K562 (cell line): Measurements from ENCODE around the gene SH3YL1. TPM values are rescaled to one million over a fixed set of nuclear protein-coding genes. Genes with fewer than 3 reads are reported as not detected.

Experiments used
- ATAC-seq: fragments of 200-7000 bp; cut with Tn5 transposase; 3 replicates; pipeline ENCODE4 v1.9.1; 2020; ENCODE audit warnings: moderate library complexity
- BruUV-seq: library from RNA; stranded (reverse); fragments of 400-500 nt; replicated peaks from 2 replicates; lab custom pipeline; 2021; lab: Mats Ljungman, UMichigan
- CTCF ChIA-PET: fragments of 300-600 bp; formaldehyde crosslinking; extraction: SDS; loops from one replicate; lab custom pipeline; 2021; ENCODE audit warnings: low intra/inter-chr PET ratio; lab: Yijun Ruan, JAX
- POLR2A ChIA-PET: fragments of 300-600, 350-650 bp; sonication (Branson Sonifier 250); formaldehyde crosslinking; extraction: SDS; loops from one replicate; lab custom pipeline; 2021; ENCODE audit warnings: antibody characterized with exemption, inconsistent platforms; lab: Yijun Ruan, JAX
- DNase-seq, 4 experiments: peaks; one replicate each; pipeline versions ENCODE4 v3.0.0 to v3.0.0-alpha.2; 2011 to 2018; ENCODE audit warnings: low spot score in 3 of 4, mixed read lengths in 3 of 4; ENCODE audit errors: extremely low read depth in 1 of 4
- FAIRE-seq: peaks from 2 replicates; lab custom pipeline; 2011; peaks lifted over from hg19 to GRCh38; lab: Jason Lieb, UNC
- H2AFZ ChIP-seq: 2 replicates; pipeline ENCODE4 v1.6.0; 2011; ENCODE audit warnings: low read depth, low read length, control low read depth, inconsistent platforms
- H3K27ac ChIP-seq: fragments of 200-600 bp; 3 replicates; pipeline ENCODE4 v1.8.0; 2011; ENCODE audit warnings: low read depth, mild to moderate bottlenecking, control low read depth, inconsistent platforms, low read length, moderate library complexity, mixed read lengths; ENCODE audit errors: extremely low read depth
- H3K27me3 ChIP-seq, 2 experiments: fragments of 300-600 bp in 1 of 2; 2 replicates in 1 of 2; 3 replicates in 1 of 2; pipeline versions ENCODE4 v1.6.0 to v1.8.0; 2011; ENCODE audit warnings: inconsistent platforms in 2 of 2, low read length in 2 of 2, mild to moderate bottlenecking in 1 of 2, mixed read lengths in 1 of 2, moderate library complexity in 1 of 2; ENCODE audit not compliant: control insufficient read depth in 2 of 2, insufficient read depth in 2 of 2
- H3K36me3 ChIP-seq: fragments of 300-600 bp; 3 replicates; pipeline ENCODE4 v1.8.0; 2011; ENCODE audit warnings: mild to moderate bottlenecking, low read length, inconsistent platforms; ENCODE audit not compliant: control insufficient read depth, insufficient read depth
- H3K4me1 ChIP-seq, 2 experiments: fragments of 200-600 bp in 1 of 2; replicated peaks in 1 of 2; 2 replicates in 1 of 2; 3 replicates in 1 of 2; pipeline versions ENCODE4 v1.5.1 to v1.8.0; 2011; ENCODE audit warnings: inconsistent platforms in 2 of 2, low read length in 2 of 2, mild to moderate bottlenecking in 1 of 2, mixed read lengths in 1 of 2, moderate library complexity in 1 of 2; ENCODE audit not compliant: control insufficient read depth in 2 of 2, insufficient read depth in 2 of 2
- H3K4me2 ChIP-seq: 2 replicates; pipeline ENCODE4 v1.6.1; 2011; ENCODE audit warnings: low read length, control low read depth, inconsistent platforms, mixed read lengths; ENCODE audit not compliant: insufficient read depth
- H3K4me3 ChIP-seq: fragments of 200-600 bp; sonication (generic), shearing (Covaris generic); 2 replicates; pipeline ENCODE4 v1.5.1; 2016; ENCODE audit warnings: control low read depth, inconsistent platforms
- H3K79me2 ChIP-seq: fragments of 200-600 bp; 3 replicates; pipeline ENCODE4 v1.8.0; 2011; ENCODE audit warnings: low read length, inconsistent platforms; ENCODE audit not compliant: control insufficient read depth, insufficient read depth
- H3K9ac ChIP-seq, 2 experiments: 2 replicates each; pipeline versions ENCODE4 v1.6.0 to v1.6.1; 2011; ENCODE audit warnings: low read depth in 2 of 2, low read length in 2 of 2, control low read depth in 1 of 2, inconsistent platforms in 1 of 2, mild to moderate bottlenecking in 1 of 2, mixed read lengths in 1 of 2; ENCODE audit not compliant: insufficient read depth in 1 of 2
- H3K9me1 ChIP-seq: one replicate; pipeline ENCODE4 v1.6.0; 2011; ENCODE audit warnings: inconsistent platforms, mild to moderate bottlenecking, low read length, moderate library complexity; ENCODE audit not compliant: control insufficient read depth, insufficient read depth
- H3K9me3 ChIP-seq: replicated peaks from 2 replicates; pipeline ENCODE4 v1.5.1; 2011; ENCODE audit warnings: low read depth, low read length, inconsistent platforms; ENCODE audit not compliant: control insufficient read depth, insufficient read depth
- H4K20me1 ChIP-seq: replicated peaks from 2 replicates; pipeline ENCODE4 v1.6.1; 2011; ENCODE audit warnings: low read length, inconsistent platforms, mixed read lengths; ENCODE audit not compliant: control insufficient read depth, insufficient read depth
- AFF4 ChIP-seq: sonication (generic); formaldehyde crosslinking; IDR thresholded peaks from 2 replicates; pipeline ENCODE4 v1.8.0; 2023; ENCODE audit warnings: mild to moderate bottlenecking, missing genetic modification reagents
- BRCA1 ChIP-seq, 2 experiments: fragments of 450-650 bp in 1 of 2; sonication (generic) in 1 of 2; formaldehyde crosslinking in 1 of 2; IDR thresholded peaks; 2 replicates each; pipeline versions ENCODE4 v1.5.0 to v1.6.1; 2017 to 2020; ENCODE audit warnings: mild to moderate bottlenecking in 1 of 2, missing genetic modification reagents in 1 of 2
- CTCF ChIP-seq, 3 experiments: IDR thresholded peaks in 2 of 3; conservative IDR thresholded peaks in 1 of 3; 2 replicates each; pipeline ENCODE4 v1.5.1; 2011 to 2012; ENCODE audit warnings: low read length in 3 of 3, mild to moderate bottlenecking in 3 of 3, control low read depth in 2 of 3, improper control_type of control experiment in 1 of 3, inconsistent platforms in 1 of 3, low read depth in 1 of 3, mixed read lengths in 1 of 3, moderate library complexity in 1 of 3; ENCODE audit not compliant: insufficient read depth in 2 of 3
- HLTF ChIP-seq: fragments of 450-650 bp; IDR thresholded peaks from 2 replicates; pipeline ENCODE4 v1.6.1; 2016
- IFI16 ChIP-seq: fragments of 250-450 bp; sonication (Bioruptor Pico); IDR thresholded peaks from 2 replicates; pipeline ENCODE4 v2.1.2; 2022; ENCODE audit warnings: mild to moderate bottlenecking, inconsistent platforms
- NRF1 ChIP-seq, 2 experiments: fragments of 450-650 bp; IDR thresholded peaks in 1 of 2; conservative IDR thresholded peaks in 1 of 2; 2 replicates each; pipeline ENCODE4 v1.6.1; 2014; ENCODE audit warnings: mild to moderate bottlenecking in 2 of 2
- RAD21 ChIP-seq, 2 experiments: fragments of 250-450 bp in 1 of 2; fragments of 450-650 bp in 1 of 2; sonication (Bioruptor Pico) in 1 of 2; formaldehyde crosslinking in 1 of 2; IDR thresholded peaks in 1 of 2; conservative IDR thresholded peaks in 1 of 2; 2 replicates each; pipeline versions ENCODE4 v1.4.0 to v1.8.0; 2020 to 2022; ENCODE audit warnings: mild to moderate bottlenecking in 2 of 2, moderate library complexity in 1 of 2
- TAF7 ChIP-seq: fragments of 450-650 bp; IDR thresholded peaks from 2 replicates; pipeline ENCODE4 v1.6.1; 2016; ENCODE audit warnings: missing genetic modification characterization, missing compliant biosample characterization
- TAL1 ChIP-seq: fragments of 450-650 bp; IDR thresholded peaks from 2 replicates; pipeline ENCODE4 v1.6.1; 2016; ENCODE audit warnings: mild to moderate bottlenecking
- ZC3H11A ChIP-seq: IDR thresholded peaks from 2 replicates; pipeline ENCODE4 v1.6.1; 2012; ENCODE audit warnings: low read depth, low read length, improper control_type of control experiment
- WGBS: fragments of 100-300 bp; shearing (Covaris generic); methylation state at CpG from one replicate; pipeline ENCODE4 v1.1.6; 2016; ENCODE audit warnings: low coverage, mixed read lengths; ENCODE audit not compliant: insufficient coverage; ENCODE audit errors: missing lambda C conversion rate; 5-methylcytosine and 5-hydroxymethylcytosine counted together
- in situ Hi-C: fragments of 300-500 bp; cut with MboI; formaldehyde crosslinking; loops from 4 replicates; pipeline ENCODE4 v1.15.0; 2018; ENCODE audit warnings: inconsistent platforms, mixed read lengths
- intact Hi-C: fragments of 100-400 bp; cut with micrococcal nuclease; formaldehyde crosslinking; loops from 2 replicates; pipeline ENCODE4 v1.14.2; 2022
- polyA plus RNA-seq, 8 experiments: library from polyadenylated mRNA; depleted of rRNA in 4 of 8; stranded (reverse) in 5 of 8; unstranded in 3 of 8; fragments of >200 nt; fragmentation: Nextera tagmentation in 2 of 8; fragmentation: Illumina TruSeq in 1 of 8; extraction: Ambion mirVana in 2 of 8; extraction: Trizol in 1 of 8; gene quantifications; 2 replicates each; pipeline versions ENCODE4 v1.2.1 to v1.2.3, GENCODE V29; 2011 to 2014; ENCODE audit warnings: inconsistent platforms in 1 of 8, missing spikeins in 1 of 8
- total RNA-seq, 7 experiments: library from RNA; depleted of rRNA in 6 of 7; stranded (reverse); fragments of >200 nt in 6 of 7; fragmentation: Illumina TruSeq in 2 of 7; extraction: Trizol in 2 of 7; gene quantifications; 2 replicates each; pipeline versions ENCODE4 v1.2.1 to v1.2.3, GENCODE V29; 2011 to 2021; ENCODE audit warnings: low replicate concordance in 1 of 7

The SH3YL1 gene
- total and polyA plus RNA-seq, 9 of the 15 experiments (the other 6 are each of a cell fraction or from before 2014, with no cell fraction given), result 3.9 to 7.8 (median 5.3) TPM

GRCh38 chr2:275466-275865 is 11.6 kb upstream of the SH3YL1 start:
- Histone ChIP-seq H3K36me3 (peaks cover 98% of the 10 kb centered on the region), H3K27me3 (no peaks in the 10 kb centered on the region), H3K79me2 (peaks cover 59% of the 10 kb centered on the region), H3K9me3 (no peaks in the 10 kb centered on the region; the same call in 1 of the 2 replicates), H4K20me1 (peaks cover 15% of the 10 kb centered on the region), H3K9me1 (no peaks in the 10 kb centered on the region), H3K9ac (no peak overlapping the region), H2AFZ (no peak overlapping the region), H3K4me1 (no peaks in the 10 kb centered on the region), H3K4me2 (no peak overlapping the region), H3K4me3 (no peak overlapping the region), H3K27ac (no peak overlapping the region; the same call in 2 of the 3 replicates)
- in situ Hi-C loops, result no loop called here
- CTCF ChIA-PET, result no interaction called here
- ATAC-seq (no peak), FAIRE-seq (no peak), DNase-seq (no peak)
- POLR2A ChIA-PET, result interaction anchor here (2.0 kb wide), 1 partner anchor 8 kb away, joined by 7 read pairs; no protein-coding TSS in a partner anchor
- BruUV-seq, result no TSS peak
- intact Hi-C loops, result no loop called here
- TF ChIP-seq TAL1 (no peak), NRF1 (conservative IDR thresholded peaks at IDR 0.05 in 1 of 2, IDR thresholded peaks at IDR 0.05 in 1 of 2) (no peak), ZC3H11A (no peak), HLTF (no peak)
- 96% methylated on average over 6 of the region's 6 CpGs for WGBS

GRCh38 chr2:274503-274902 is 10.7 kb upstream of the SH3YL1 start:
- H3K4me2 ChIP-seq, result no peak overlapping the region
- H3K9me1 ChIP-seq, result peaks cover 2% of the 10 kb centered on the region
- no peak overlapping the region for H2AFZ ChIP-seq
- peaks cover 22% of the 10 kb centered on the region for H4K20me1 ChIP-seq
- H3K9me3 ChIP-seq, result no peaks in the 10 kb centered on the region
- 87% methylated on average over 3 of the region's 3 CpGs for WGBS
- peak; percentile 79 for ATAC-seq
- in situ Hi-C loops (no loop called here), intact Hi-C loops (no loop called here)
- DNase-seq, result no peak
- FAIRE-seq, result no peak
- no peak overlapping the region for H3K9ac ChIP-seq
- no peaks in the 10 kb centered on the region for H3K27me3 ChIP-seq
- peaks cover 0 to under 1% of the 10 kb centered on the region in 2 experiments; a peak in 1 of 5 replicates for H3K4me1 ChIP-seq
- H3K27ac ChIP-seq, result no peak overlapping the region
- POLR2A ChIA-PET, result interaction anchor here (2.0 kb wide), 1 partner anchor 9 kb away, joined by 7 read pairs; no protein-coding TSS in a partner anchor
- peaks cover 99% of the 10 kb centered on the region for H3K36me3 ChIP-seq
- CTCF ChIA-PET, result no interaction called here
- no peak overlapping the region for H3K4me3 ChIP-seq
- no TSS peak for BruUV-seq
- H3K79me2 ChIP-seq, result peaks cover 69% of the 10 kb centered on the region
- TF ChIP-seq TAF7 (tag), result no peak
- peak in 1 of 2 experiments; percentile 12; a peak in 1 of 4 replicates for TF ChIP-seq RAD21 (CRISPR knock-in tag; conservative IDR thresholded peaks at IDR 0.05 in 1 of 2, IDR thresholded peaks at IDR 0.05 in 1 of 2)
- TF ChIP-seq CTCF (IDR thresholded peaks at IDR 0.05 in 2 of 3, conservative IDR thresholded peaks at IDR 0.05 in 1 of 3; ENCODE audit: insufficient read depth in 2 of 3, low read depth in 1 of 3, low read length in 3 of 3), result peak; percentile 12 to 27 (median 13); a peak in 2 of 6 replicates
- no peak for TF ChIP-seq AFF4 (CRISPR knock-in tag)
- no peak for TF ChIP-seq IFI16
- no peak for TF ChIP-seq BRCA1 (IDR thresholded peaks at IDR 0.05)
- TF ChIP-seq BRCA1 (CRISPR knock-in tag; IDR thresholded peaks at IDR 0.05), result no peak
